HCT116 (cell line): Measurements from ENCODE around the gene LHB.

Source experiments
- CTCF ChIP-seq, 3 experiments: fragments of 200-600 bp in 1 of 3; sonication (generic) in 1 of 3; IDR thresholded peaks in 2 of 3; conservative IDR thresholded peaks in 1 of 3; 2 replicates each; pipeline ENCODE4 v1.5.1; 2012 to 2017; ENCODE audit warnings: low read depth in 2 of 3, low read length in 2 of 3, antibody characterized with exemption in 1 of 3, borderline replicate concordance in 1 of 3, control low read depth in 1 of 3, mild to moderate bottlenecking in 1 of 3, mixed read lengths in 1 of 3, mixed run types in 1 of 3, moderate library complexity in 1 of 3; ENCODE audit not compliant: insufficient read depth in 1 of 3
- EZH2 ChIP-seq: fragments of 200-600 bp; sonication (generic); IDR thresholded peaks from 2 replicates; pipeline ENCODE4 v1.6.1; 2017; ENCODE audit warnings: antibody characterized with exemption, mixed run types
- EZH2phosphoT487 ChIP-seq: fragments of 200-600 bp; IDR thresholded peaks from 2 replicates; pipeline ENCODE4 v1.6.1; 2018; ENCODE audit warnings: antibody characterized with exemption, borderline replicate concordance
- MAX ChIP-seq: IDR thresholded peaks from 2 replicates; pipeline ENCODE4 v1.6.1; 2012
- POLR2A ChIP-seq: IDR thresholded peaks from 2 replicates; pipeline ENCODE4 v1.7.0; 2011; ENCODE audit warnings: borderline replicate concordance; ENCODE audit not compliant: insufficient read depth, insufficient read length; ENCODE audit errors: extremely low read depth
- POLR2AphosphoS5 ChIP-seq: IDR thresholded peaks from 2 replicates; pipeline ENCODE4 v1.6.1; 2011; ENCODE audit warnings: mild to moderate bottlenecking, low read depth, low read length, moderate library complexity
- RAD21 ChIP-seq: IDR thresholded peaks from 2 replicates; pipeline ENCODE4 v1.6.1; 2012; ENCODE audit warnings: low read depth, mild to moderate bottlenecking
- SP1 ChIP-seq: IDR thresholded peaks from 2 replicates; pipeline ENCODE4 v1.6.1; 2012; ENCODE audit warnings: low read depth
- YY1 ChIP-seq: IDR thresholded peaks from 2 replicates; pipeline ENCODE4 v1.6.1; 2011; ENCODE audit warnings: low read length, low read depth, moderate library complexity, mild to moderate bottlenecking; ENCODE audit not compliant: insufficient replicate concordance; ENCODE audit errors: extremely low read depth
- ZFX ChIP-seq: fragments of 450-650 bp; IDR thresholded peaks from 2 replicates; pipeline ENCODE4 v1.6.1; 2017
- ZNF274 ChIP-seq: fragments of 200-500 bp; sonication (Bioruptor generic); IDR thresholded peaks from 2 replicates; pipeline ENCODE4 v1.6.1; 2014; ENCODE audit warnings: mild to moderate bottlenecking, low read depth, low read length, inconsistent platforms

GRCh38 chr19:48991873-48992580 lies 24.9 kb downstream of the LHB start:
- TF ChIP-seq CTCF (IDR thresholded peaks at IDR 0.05 in 2 of 3, conservative IDR thresholded peaks at IDR 0.05 in 1 of 3; ENCODE audit: borderline replicate concordance in 1 of 3, insufficient read depth in 1 of 3, low read depth in 2 of 3, low read length in 2 of 3) (no peak), EZH2 (no peak), ZNF274 (no peak), POLR2A (no peak), MAX (no peak), EZH2phosphoT487 (no peak), POLR2AphosphoS5 (peak; percentile 51; the same call in 1 of the 2 replicates), SP1 (no peak), RAD21 (no peak), YY1 (no peak), ZFX (no peak)
